Lung (tissue), 12 donors: ENCODE measurements around the gene NPM3. TPM values are rescaled to one million over a fixed set of nuclear protein-coding genes. Genes with fewer than 3 reads are reported as not detected.

Experiments
- ATAC-seq: fragments of 200-7000 bp; cut with Tn5 transposase; one replicate; pipeline ENCODE4 v1.9.1; 2020; ENCODE audit warnings: moderate number of reproducible peaks; ENCODE audit not compliant: insufficient read depth, low FRiP score
- DNase-seq, 3 donors: peaks; one replicate each; pipeline ENCODE4 v3.0.0-alpha.2; 2013 to 2017
- H3K27ac ChIP-seq, 2 donors: one replicate each; pipeline ENCODE4 v1.5.1; 2013; ENCODE audit warnings: mild to moderate bottlenecking in 2 of 2, moderate library complexity in 2 of 2, control low read depth in 1 of 2, inconsistent platforms in 1 of 2, low read depth in 1 of 2, low read length in 1 of 2
- H3K27me3 ChIP-seq, 3 donors: one replicate each; pipeline ENCODE4 v1.5.1; 2013; ENCODE audit warnings: low read length in 2 of 3; ENCODE audit not compliant: control insufficient read depth in 3 of 3, insufficient read depth in 3 of 3
- H3K36me3 ChIP-seq, 4 donors: one replicate each; pipeline ENCODE4 v1.5.1; 2013; ENCODE audit warnings: low read length in 4 of 4, mild to moderate bottlenecking in 1 of 4, moderate library complexity in 1 of 4; ENCODE audit not compliant: control insufficient read depth in 4 of 4, insufficient read depth in 4 of 4
- H3K4me1 ChIP-seq, 5 donors: one replicate each; pipeline ENCODE4 v1.5.1; 2013; ENCODE audit warnings: low read length in 5 of 5, mild to moderate bottlenecking in 2 of 5, moderate library complexity in 1 of 5; ENCODE audit not compliant: control insufficient read depth in 5 of 5, insufficient read depth in 5 of 5
- H3K4me3 ChIP-seq: one replicate; pipeline ENCODE4 v1.5.1; 2013; ENCODE audit warnings: mild to moderate bottlenecking, control low read depth, moderate library complexity
- H3K9ac ChIP-seq, 2 donors: one replicate each; pipeline ENCODE4 v1.5.1; 2013; ENCODE audit warnings: low read length in 2 of 2, control low read depth in 1 of 2; ENCODE audit not compliant: insufficient read depth in 1 of 2
- H3K9me3 ChIP-seq, 4 donors: one replicate each; pipeline ENCODE4 v1.5.1; 2013; ENCODE audit warnings: low read length in 3 of 4, mild to moderate bottlenecking in 1 of 4, moderate library complexity in 1 of 4; ENCODE audit not compliant: control insufficient read depth in 4 of 4, insufficient read depth in 3 of 4
- CTCF ChIP-seq: IDR thresholded peaks from 2 replicates; pipeline ENCODE4 v1.5.1; 2012; ENCODE audit warnings: mild to moderate bottlenecking; ENCODE audit errors: control extremely low read depth, extremely low read depth
- WGBS, 2 donors: extraction: QIAGEN DNeasy Blood & Tissue Kit; methylation state at CpG; one replicate each; pipeline ENCODE4 v1.1.7; 2013; 5-methylcytosine and 5-hydroxymethylcytosine counted together
- polyA plus RNA-seq, 2 donors: library from polyadenylated mRNA; stranded (reverse); fragments of 200-250 nt; gene quantifications; one replicate each; pipeline ENCODE4 v1.2.1, GENCODE V29; 2013
- total RNA-seq, 2 donors: library from RNA; depleted of rRNA in 1 of 2; stranded (reverse); fragments of >200 nt in 1 of 2; gene quantifications; one replicate each; pipeline ENCODE4 v1.2.1, GENCODE V29; 2014 to 2021
- donor health status: control.
- donor health status: control.
- donor health status: Bipolar disorder and iron deficiency.
- donor health status: healthy.
- donor health status: DM: yes; HTN: yes; CAD: no.

Gene NPM3
- total and polyA plus RNA-seq, 4 donors: 18.1 to 36.3 (median 24.2) TPM

GRCh38 chr10:101830322-101831168, 47.3 kb upstream of the NPM3 start:
- H3K27ac ChIP-seq: peak overlapping the region in 1 of 2 donors; percentile 54
- no peaks in the 10 kb centered on the region for H3K27me3 ChIP-seq
- ATAC-seq (peak; percentile 83), DNase-seq (peak; percentile 92 to 95 (median 93))
- TF ChIP-seq CTCF: no peak
- H3K4me1 ChIP-seq: peaks cover 0 to 38% (median 14%) of the 10 kb centered on the region in 5 donors
- H3K9ac ChIP-seq: peak overlapping the region; percentile 21 to 61
- peaks cover 0 to 2% (median 0%) of the 10 kb centered on the region in 4 donors for H3K36me3 ChIP-seq
- no peaks in the 10 kb centered on the region for H3K9me3 ChIP-seq
- H3K4me3 ChIP-seq: peak overlapping the region; percentile 60
- 1% methylated on average over 43 to 56 of the region's 56 CpGs for WGBS, 2 donors

GRCh38 chr10:101829561-101830315, 46.5 kb upstream of the NPM3 start:
- Histone ChIP-seq H3K9ac (no peak overlapping the region), H3K27me3 (no peaks in the 10 kb centered on the region), H3K27ac (peak overlapping the region in 1 of 2 donors; percentile 54), H3K4me3 (no peak overlapping the region), H3K4me1 (peaks cover 0 to 38% (median 14%) of the 10 kb centered on the region in 5 donors), H3K36me3 (peaks cover 0 to 2% (median 1%) of the 10 kb centered on the region in 4 donors), H3K9me3 (no peaks in the 10 kb centered on the region)
- peak; percentile 64 to 76 (median 71) for DNase-seq
- ATAC-seq: no peak
- TF ChIP-seq CTCF: no peak
- WGBS, 2 donors: 4 to 23% methylated on average over 28 to 31 of the region's 31 CpGs

- ATAC-seq (no peak), DNase-seq (no peak)
- WGBS, 2 donors: 68 to 72% methylated on average over 32 to 39 of the region's 39 CpGs
- Histone ChIP-seq H3K27me3 (no peaks in the 10 kb centered on the region), H3K36me3 (peaks cover 0 to 2% (median 1%) of the 10 kb centered on the region in 4 donors), H3K9me3 (no peaks in the 10 kb centered on the region), H3K27ac (no peak overlapping the region), H3K9ac (no peak overlapping the region), H3K4me1 (peaks cover 0 to 38% (median 14%) of the 10 kb centered on the region in 5 donors), H3K4me3 (peak overlapping the region; percentile 10)
- no peak for TF ChIP-seq CTCF
Observed at GRCh38 chr10:101828766-101829551, 45.7 kb upstream of the NPM3 start.
